GM18498 (cell line): Measurements from ENCODE around the gene CHMP4B.

Experiments used
- ATAC-seq: cut with Tn5 transposase; IDR thresholded peaks from one replicate; pipeline ENCODE4 v1.9.1; 2021; ENCODE audit warnings: mild to moderate bottlenecking, moderate library complexity; ENCODE audit not compliant: unreplicated experiment

The CHMP4B gene

GRCh38 chr20:33837096-33837830 is 26.1 kb downstream of the CHMP4B start:
- no peak for ATAC-seq

- ATAC-seq: no peak
Measured at GRCh38 chr20:33838035-33838864, 27.1 kb downstream of the CHMP4B start.

- ATAC-seq: no peak
Measured at GRCh38 chr20:33839591-33839990, 28.4 kb downstream of the CHMP4B start.

- no peak for ATAC-seq
Measured at GRCh38 chr20:33840160-33840559, 29.0 kb downstream of the CHMP4B start.

- no peak for ATAC-seq
Measured at GRCh38 chr20:33840759-33841435, 29.7 kb downstream of the CHMP4B start.

GRCh38 chr20:33841436-33841799 is 30.3 kb downstream of the CHMP4B start:
- ATAC-seq: no peak

GRCh38 chr20:33842346-33842745 is 31.2 kb downstream of the CHMP4B start:
- no peak for ATAC-seq

GRCh38 chr20:33843050-33843449 is 31.9 kb downstream of the CHMP4B start:
- no peak for ATAC-seq

- no peak for ATAC-seq
Measured at GRCh38 chr20:33843854-33844253, 32.7 kb downstream of the CHMP4B start.

- ATAC-seq: no peak
Measured at GRCh38 chr20:33846291-33846935, 35.3 kb downstream of the CHMP4B start.

GRCh38 chr20:33847006-33847405 is 35.9 kb downstream of the CHMP4B start:
- ATAC-seq: no peak

- ATAC-seq: no peak
Measured at GRCh38 chr20:33848391-33848790, 37.2 kb downstream of the CHMP4B start.

GRCh38 chr20:33850159-33850558 is 39.0 kb downstream of the CHMP4B start:
- no peak for ATAC-seq

- ATAC-seq: no peak
Measured at GRCh38 chr20:33851842-33852466, 40.8 kb downstream of the CHMP4B start.

GRCh38 chr20:33852626-33853506 is 41.7 kb downstream of the CHMP4B start:
- no peak for ATAC-seq

GRCh38 chr20:33853507-33853813 is 42.3 kb downstream of the CHMP4B start:
- no peak for ATAC-seq

GRCh38 chr20:33857722-33858563 is 46.8 kb downstream of the CHMP4B start:
- ATAC-seq: no peak

GRCh38 chr20:33858666-33859065 is 47.5 kb downstream of the CHMP4B start:
- ATAC-seq: no peak

GRCh38 chr20:33859157-33859695 is 48.1 kb downstream of the CHMP4B start:
- no peak for ATAC-seq
